IPS-18c (cell line): ENCODE data around the gene CRAMP1.
"Not testable (repeated sequence)": the region's sequence is repeated elsewhere in the genome, so short reads cannot be mapped to it uniquely, and the experiment has no call there.

Experiments used
- H3K4me3 ChIP-seq: 2 replicates; pipeline ENCODE4 v1.7.0; 2013; ENCODE audit warnings: low read depth, mild to moderate bottlenecking, low read length, moderate library complexity; ENCODE audit not compliant: insufficient read depth
- H3K9me3 ChIP-seq: one replicate; pipeline ENCODE4 v1.6.1; 2013; ENCODE audit warnings: mild to moderate bottlenecking, low read length, moderate library complexity; ENCODE audit not compliant: control insufficient read depth, insufficient read depth

The CRAMP1 gene

GRCh38 chr16:1708768-1709180, 96.6 kb downstream of the CRAMP1 start:
- Histone ChIP-seq H3K9me3 (peaks cover 2% of the 10 kb centered on the region), H3K4me3 (no peak overlapping the region)

- H3K4me3 ChIP-seq = no peak overlapping the region
- peaks cover 2% of the 10 kb centered on the region for H3K9me3 ChIP-seq
Measured at GRCh38 chr16:1709356-1709755, 97.2 kb downstream of the CRAMP1 start.

- H3K4me3 ChIP-seq = no peak overlapping the region
Measured at GRCh38 chr16:1710811-1711507, 98.8 kb downstream of the CRAMP1 start.

GRCh38 chr16:1712791-1713261, 100.7 kb downstream of the CRAMP1 start:
- peaks cover 2% of the 10 kb centered on the region for H3K9me3 ChIP-seq
- H3K4me3 ChIP-seq = no peak overlapping the region

More at GRCh38 chr16:1710811-1711507, 98.8 kb downstream of the CRAMP1 start:
- peaks cover 2% of the 10 kb centered on the region for H3K9me3 ChIP-seq

- H3K4me3 ChIP-seq = no peak overlapping the region
Measured at GRCh38 chr16:1713331-1713730, 101.2 kb downstream of the CRAMP1 start.

GRCh38 chr16:1713933-1714332, 101.8 kb downstream of the CRAMP1 start:
- peaks cover 2% of the 10 kb centered on the region for H3K9me3 ChIP-seq
- H3K4me3 ChIP-seq = peak overlapping the region; percentile 9; the same call in 1 of the 2 replicates

More at GRCh38 chr16:1713331-1713730, 101.2 kb downstream of the CRAMP1 start:
- H3K9me3 ChIP-seq = peaks cover 2% of the 10 kb centered on the region

GRCh38 chr16:1715220-1715619, 103.1 kb downstream of the CRAMP1 start:
- peaks cover 2% of the 10 kb centered on the region for H3K9me3 ChIP-seq
- H3K4me3 ChIP-seq = no peak overlapping the region

- H3K4me3 ChIP-seq, H3K9me3 ChIP-seq: not testable (repeated sequence)
Measured at GRCh38 chr16:1718236-1718635, 106.1 kb downstream of the CRAMP1 start.

GRCh38 chr16:1719559-1720229, 107.5 kb downstream of the CRAMP1 start:
- not testable (repeated sequence) for H3K9me3 ChIP-seq, H3K4me3 ChIP-seq

- Histone ChIP-seq H3K4me3 (no peak overlapping the region), H3K9me3 (peaks cover 2% of the 10 kb centered on the region)
Measured at GRCh38 chr16:1721372-1721771, 109.2 kb downstream of the CRAMP1 start.

- peaks cover 2% of the 10 kb centered on the region for H3K9me3 ChIP-seq
- H3K4me3 ChIP-seq = no peak overlapping the region
Measured at GRCh38 chr16:1723450-1724147, 111.4 kb downstream of the CRAMP1 start.

GRCh38 chr16:1724491-1724890, 112.3 kb downstream of the CRAMP1 start:
- no peak overlapping the region for H3K4me3 ChIP-seq

GRCh38 chr16:1726661-1727502, 114.7 kb downstream of the CRAMP1 start:
- Histone ChIP-seq H3K9me3 (peaks cover 3% of the 10 kb centered on the region), H3K4me3 (no peak overlapping the region)

More at GRCh38 chr16:1724491-1724890, 112.3 kb downstream of the CRAMP1 start:
- peaks cover 3% of the 10 kb centered on the region for H3K9me3 ChIP-seq
